ENCODE measurements around the gene SEL1L.

GRCh38 chr14:81433378-81433777 lies 100.3 kb downstream of the SEL1L start:
- TF ChIP-seq, protein P1, sequence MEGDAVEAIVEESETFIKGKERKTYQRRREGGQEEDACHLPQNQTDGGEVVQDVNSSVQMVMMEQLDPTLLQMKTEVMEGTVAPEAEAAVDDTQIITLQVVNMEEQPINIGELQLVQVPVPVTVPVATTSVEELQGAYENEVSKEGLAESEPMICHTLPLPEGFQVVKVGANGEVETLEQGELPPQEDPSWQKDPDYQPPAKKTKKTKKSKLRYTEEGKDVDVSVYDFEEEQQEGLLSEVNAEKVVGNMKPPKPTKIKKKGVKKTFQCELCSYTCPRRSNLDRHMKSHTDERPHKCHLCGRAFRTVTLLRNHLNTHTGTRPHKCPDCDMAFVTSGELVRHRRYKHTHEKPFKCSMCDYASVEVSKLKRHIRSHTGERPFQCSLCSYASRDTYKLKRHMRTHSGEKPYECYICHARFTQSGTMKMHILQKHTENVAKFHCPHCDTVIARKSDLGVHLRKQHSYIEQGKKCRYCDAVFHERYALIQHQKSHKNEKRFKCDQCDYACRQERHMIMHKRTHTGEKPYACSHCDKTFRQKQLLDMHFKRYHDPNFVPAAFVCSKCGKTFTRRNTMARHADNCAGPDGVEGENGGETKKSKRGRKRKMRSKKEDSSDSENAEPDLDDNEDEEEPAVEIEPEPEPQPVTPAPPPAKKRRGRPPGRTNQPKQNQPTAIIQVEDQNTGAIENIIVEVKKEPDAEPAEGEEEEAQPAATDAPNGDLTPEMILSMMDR (IDR thresholded peaks at IDR 0.05) = no peak
- TF ChIP-seq POLR2A (IDR thresholded peaks at IDR 0.05) = no peak
